ENCODE data around the gene FHOD3. TPM values are rescaled to one million over a fixed set of nuclear protein-coding genes. Genes with fewer than 3 reads are reported as not detected.
A peak's percentile ranks its signal among the peaks of the same experiment; 100 is the strongest.

Gene FHOD3
- total RNA-seq, 4 donors from 2014 or later, result 24.1 to 51.4 (median 33.8) TPM

GRCh38 chr18:36334798-36335197, 37.3 kb downstream of the FHOD3 start:
- peaks cover 0 to 19% (median 6%) of the 10 kb centered on the region in 4 donors for H3K4me1 ChIP-seq
- DNase-seq (ENCODE audit: extremely low spot score), result peak; percentile 84
- H3K27ac ChIP-seq (replicated peaks in 1 of 4), result no peak overlapping the region
- H3K4me3 ChIP-seq, result no peak overlapping the region
- H3K36me3 ChIP-seq, result no peaks in the 10 kb centered on the region
- TF ChIP-seq CTCF (IDR thresholded peaks at IDR 0.05) (no peak), POLR2AphosphoS5 (IDR thresholded peaks at IDR 0.05) (no peak), EP300 (IDR thresholded peaks at IDR 0.05) (no peak), POLR2A (IDR thresholded peaks at IDR 0.05; ENCODE audit: low read depth) (no peak)
- intact Hi-C loops (cut with DNase I), result no loop called here
- 75% methylated on average over 3 of the region's 3 CpGs for WGBS
- no peaks in the 10 kb centered on the region for H3K9me3 ChIP-seq
- H3K27me3 ChIP-seq, result no peaks in the 10 kb centered on the region

- TF ChIP-seq POLR2A (IDR thresholded peaks at IDR 0.05; ENCODE audit: low read depth) (no peak), EP300 (IDR thresholded peaks at IDR 0.05) (no peak), POLR2AphosphoS5 (IDR thresholded peaks at IDR 0.05) (no peak), CTCF (IDR thresholded peaks at IDR 0.05) (no peak)
- intact Hi-C loops (cut with DNase I), result no loop called here
- no peak overlapping the region for H3K4me3 ChIP-seq
- no peaks in the 10 kb centered on the region for H3K27me3 ChIP-seq
- H3K9me3 ChIP-seq, result no peaks in the 10 kb centered on the region
- H3K36me3 ChIP-seq, result no peaks in the 10 kb centered on the region
- H3K4me1 ChIP-seq, result peaks cover 0 to 15% (median 4%) of the 10 kb centered on the region in 4 donors
- 89% methylated on average over 16 of the region's 16 CpGs for WGBS
- DNase-seq (ENCODE audit: extremely low spot score), result peak; percentile 91
- H3K27ac ChIP-seq (replicated peaks in 1 of 4), result no peak overlapping the region
These were observed 38.2 kb downstream of the FHOD3 start for GRCh38 chr18:36335476-36336279.

GRCh38 chr18:36337679-36338402, 40.3 kb downstream of the FHOD3 start:
- peaks cover 0 to 10% (median 6%) of the 10 kb centered on the region in 4 donors for H3K9me3 ChIP-seq
- peaks cover 0 to 10% (median 3%) of the 10 kb centered on the region in 4 donors for H3K4me1 ChIP-seq
- H3K4me3 ChIP-seq, result no peak overlapping the region
- DNase-seq (ENCODE audit: extremely low spot score), result peak; percentile 31
- WGBS, result 85% methylated on average over 4 of the region's 4 CpGs
- intact Hi-C loops (cut with DNase I), result no loop called here
- TF ChIP-seq POLR2AphosphoS5 (IDR thresholded peaks at IDR 0.05), result no peak
- TF ChIP-seq POLR2A (IDR thresholded peaks at IDR 0.05; ENCODE audit: low read depth), result no peak
- TF ChIP-seq CTCF (IDR thresholded peaks at IDR 0.05), result no peak
- no peak for TF ChIP-seq EP300 (IDR thresholded peaks at IDR 0.05)
- no peaks in the 10 kb centered on the region for H3K27me3 ChIP-seq
- no peaks in the 10 kb centered on the region for H3K36me3 ChIP-seq
- no peak overlapping the region for H3K27ac ChIP-seq (replicated peaks in 1 of 4)

GRCh38 chr18:36338403-36338933, 41.0 kb downstream of the FHOD3 start:
- no peaks in the 10 kb centered on the region for H3K36me3 ChIP-seq
- peaks cover 0 to 10% (median 3%) of the 10 kb centered on the region in 4 donors for H3K4me1 ChIP-seq
- H3K4me3 ChIP-seq, result no peak overlapping the region
- H3K27me3 ChIP-seq, result no peaks in the 10 kb centered on the region
- peaks cover 0 to 10% (median 6%) of the 10 kb centered on the region in 4 donors for H3K9me3 ChIP-seq
- peak; percentile 29 for DNase-seq (ENCODE audit: extremely low spot score)
- WGBS, result 79% methylated on average over 8 of the region's 8 CpGs
- TF ChIP-seq POLR2A (IDR thresholded peaks at IDR 0.05; ENCODE audit: low read depth) (no peak), CTCF (IDR thresholded peaks at IDR 0.05) (no peak), EP300 (IDR thresholded peaks at IDR 0.05) (no peak), POLR2AphosphoS5 (IDR thresholded peaks at IDR 0.05) (no peak)
- intact Hi-C loops (cut with DNase I), result no loop called here
- no peak overlapping the region for H3K27ac ChIP-seq (replicated peaks in 1 of 4)

Measured in esophagus muscularis mucosa (tissue), 4 donors.